Fibroblast of upper back skin (primary cell): ENCODE measurements around the gene NFE2L1.
A peak's percentile ranks its signal among the peaks of the same experiment; 100 is the strongest.
"Not testable (repeated sequence)": the region's sequence is repeated elsewhere in the genome, so short reads cannot be mapped to it uniquely, and the experiment has no call there.

Experiments
- DNase-seq: peaks from one replicate; pipeline ENCODE4 v3.0.0-alpha.2; 2013

The NFE2L1 gene

GRCh38 chr17:48051283-48051682, 3.1 kb downstream of the NFE2L1 start:
- DNase-seq, result no peak

- DNase-seq, result peak; percentile 80
These were observed 3.7 kb downstream of the NFE2L1 start for GRCh38 chr17:48051706-48052486.

GRCh38 chr17:48052956-48053757, 5.0 kb downstream of the NFE2L1 start:
- peak; percentile 32 for DNase-seq

- DNase-seq, result no peak
These were observed 5.6 kb downstream of the NFE2L1 start for GRCh38 chr17:48053758-48054237.

- peak; percentile 88 for DNase-seq
These were observed 6.4 kb downstream of the NFE2L1 start for GRCh38 chr17:48054238-48055185.

- DNase-seq, result peak; percentile 97
These were observed 7.5 kb downstream of the NFE2L1 start for GRCh38 chr17:48055531-48056245.

- DNase-seq, result no peak
These were observed 8.1 kb downstream of the NFE2L1 start for GRCh38 chr17:48056246-48056745.

- no peak for DNase-seq
These were observed 8.7 kb downstream of the NFE2L1 start for GRCh38 chr17:48056879-48057278.

GRCh38 chr17:48057626-48058025, 9.5 kb downstream of the NFE2L1 start:
- DNase-seq, result no peak

- no peak for DNase-seq
These were observed 10.4 kb downstream of the NFE2L1 start for GRCh38 chr17:48058393-48059124.

- DNase-seq, result no peak
These were observed 11.0 kb downstream of the NFE2L1 start for GRCh38 chr17:48059125-48059668.

GRCh38 chr17:48060249-48060648, 12.1 kb downstream of the NFE2L1 start:
- DNase-seq, result no peak

- no peak for DNase-seq
These were observed 14.1 kb downstream of the NFE2L1 start for GRCh38 chr17:48062273-48062672.

- DNase-seq, result no peak
These were observed 16.5 kb downstream of the NFE2L1 start for GRCh38 chr17:48064638-48065037.

GRCh38 chr17:48066192-48066591, 18.0 kb downstream of the NFE2L1 start:
- DNase-seq, result no peak

GRCh38 chr17:48066656-48067055, 18.5 kb downstream of the NFE2L1 start:
- no peak for DNase-seq

GRCh38 chr17:48067245-48067644, 19.1 kb downstream of the NFE2L1 start:
- no peak for DNase-seq

- not testable (repeated sequence) for DNase-seq
These were observed 19.6 kb downstream of the NFE2L1 start for GRCh38 chr17:48067808-48068207.

- peak; percentile 67 for DNase-seq
These were observed 20.4 kb downstream of the NFE2L1 start for GRCh38 chr17:48068491-48068961.

GRCh38 chr17:48070195-48070594, 22.0 kb downstream of the NFE2L1 start:
- DNase-seq, result no peak

- DNase-seq, result peak; percentile 42
These were observed 23.5 kb downstream of the NFE2L1 start for GRCh38 chr17:48071654-48072053.
